Esophagus muscularis mucosa (tissue), 4 donors: Measurements from ENCODE around the gene MKRN2.

Experiments used
- CTCF ChIP-seq, 3 experiments: fragments of 200-600 bp in 2 of 3; fragments of 450-650 bp in 1 of 3; sonication (generic) in 2 of 3; IDR thresholded peaks; one replicate each; pipeline ENCODE4 v1.5.1; 2017 to 2019; ENCODE audit warnings: antibody characterized with exemption in 3 of 3, mild to moderate bottlenecking in 2 of 3, moderate library complexity in 1 of 3
- EP300 ChIP-seq: sonication (generic); formaldehyde crosslinking; IDR thresholded peaks from one replicate; pipeline ENCODE4 v1.6.1; 2017; ENCODE audit warnings: antibody characterized with exemption
- POLR2A ChIP-seq: fragments of 450-650 bp; IDR thresholded peaks from one replicate; pipeline ENCODE4 v1.6.1; 2017; ENCODE audit warnings: antibody characterized with exemption, moderate library complexity, mild to moderate bottlenecking, low read depth
- POLR2AphosphoS5 ChIP-seq, 2 donors: sonication (generic); formaldehyde crosslinking; IDR thresholded peaks; one replicate each; pipeline ENCODE4 v1.6.1; 2017; ENCODE audit warnings: antibody characterized with exemption in 2 of 2

- no peak for TF ChIP-seq CTCF (IDR thresholded peaks at IDR 0.05)
- TF ChIP-seq POLR2A, result no peak
- TF ChIP-seq POLR2AphosphoS5 (IDR thresholded peaks at IDR 0.05), result no peak
- TF ChIP-seq EP300, result no peak
Measured at GRCh38 chr3:12579905-12580304, 23.0 kb downstream of the MKRN2 start.
